Chondrocyte (in vitro differentiated cells): ENCODE results near the gene PAPOLA. TPM values are rescaled to one million over a fixed set of nuclear protein-coding genes. Genes with fewer than 3 reads are reported as not detected.
A peak's percentile ranks its signal among the peaks of the same experiment; 100 is the strongest.

Experiments used
- DNase-seq: peaks from one replicate; pipeline ENCODE4 v3.0.0; 2021; ENCODE audit warnings: mixed read lengths, low spot score
- H3K27ac Mint-ChIP-seq: one replicate; pipeline ENCODE4 v1.8.0; 2021; ENCODE audit warnings: mild to moderate bottlenecking, moderate library complexity, mixed read lengths; ENCODE audit not compliant: unreplicated experiment
- H3K27me3 Mint-ChIP-seq: 2 replicates; pipeline ENCODE4 v1.8.0; 2021; ENCODE audit warnings: low read depth, mixed read lengths
- H3K36me3 Mint-ChIP-seq: 2 replicates; pipeline ENCODE4 v1.8.0; 2021; ENCODE audit warnings: low read depth, mixed read lengths
- H3K4me1 Mint-ChIP-seq: 2 replicates; pipeline ENCODE4 v1.8.0; 2021; ENCODE audit warnings: low read depth, mild to moderate bottlenecking, mixed read lengths
- H3K4me3 Mint-ChIP-seq: one replicate; pipeline ENCODE4 v1.8.0; 2021; ENCODE audit warnings: mild to moderate bottlenecking, moderate library complexity, mixed read lengths; ENCODE audit not compliant: unreplicated experiment
- H3K9me3 Mint-ChIP-seq: 2 replicates; pipeline ENCODE4 v1.8.0; 2021; ENCODE audit warnings: low read depth, mixed read lengths
- total RNA-seq: library from RNA; stranded (reverse); gene quantifications from 3 replicates; pipeline ENCODE4 v1.2.1, GENCODE V29; 2021
- TF ChIP-seq, protein P1 (sequence below): fragments of 200-600 bp; sonication (generic); IDR thresholded peaks from 2 replicates; pipeline ENCODE4 v1.5.0; 2021; ENCODE audit warnings: antibody characterized with exemption, mild to moderate bottlenecking, moderate library complexity

PAPOLA gene
- total RNA-seq, 1 donor from 2014 or later: 114 TPM

DNA sequence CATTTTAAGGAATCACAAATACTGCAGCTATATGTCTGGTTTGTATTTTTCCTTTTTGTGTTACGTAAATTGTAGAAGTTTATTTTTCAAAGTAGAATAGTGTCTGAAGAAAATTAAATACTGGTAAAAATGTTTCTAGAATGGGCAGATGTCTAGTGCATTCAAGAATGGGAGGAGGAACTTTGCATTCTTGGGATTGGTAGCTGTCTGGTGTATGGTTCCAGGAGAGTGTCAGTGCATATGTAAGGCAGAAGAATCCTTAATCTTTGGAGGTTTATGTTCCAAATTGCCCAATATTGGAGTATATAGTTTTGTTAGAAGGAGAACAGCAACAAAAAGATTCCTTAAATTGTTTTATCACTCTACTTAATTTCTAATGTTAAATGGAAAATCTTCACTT, 13.5 kb downstream of the PAPOLA start:
- H3K4me3 Mint-ChIP-seq: no peak overlapping the region
- no peaks in the 10 kb centered on the region for H3K9me3 Mint-ChIP-seq
- no peaks in the 10 kb centered on the region for H3K36me3 Mint-ChIP-seq
- no peak for DNase-seq
- TF ChIP-seq, protein P1, sequence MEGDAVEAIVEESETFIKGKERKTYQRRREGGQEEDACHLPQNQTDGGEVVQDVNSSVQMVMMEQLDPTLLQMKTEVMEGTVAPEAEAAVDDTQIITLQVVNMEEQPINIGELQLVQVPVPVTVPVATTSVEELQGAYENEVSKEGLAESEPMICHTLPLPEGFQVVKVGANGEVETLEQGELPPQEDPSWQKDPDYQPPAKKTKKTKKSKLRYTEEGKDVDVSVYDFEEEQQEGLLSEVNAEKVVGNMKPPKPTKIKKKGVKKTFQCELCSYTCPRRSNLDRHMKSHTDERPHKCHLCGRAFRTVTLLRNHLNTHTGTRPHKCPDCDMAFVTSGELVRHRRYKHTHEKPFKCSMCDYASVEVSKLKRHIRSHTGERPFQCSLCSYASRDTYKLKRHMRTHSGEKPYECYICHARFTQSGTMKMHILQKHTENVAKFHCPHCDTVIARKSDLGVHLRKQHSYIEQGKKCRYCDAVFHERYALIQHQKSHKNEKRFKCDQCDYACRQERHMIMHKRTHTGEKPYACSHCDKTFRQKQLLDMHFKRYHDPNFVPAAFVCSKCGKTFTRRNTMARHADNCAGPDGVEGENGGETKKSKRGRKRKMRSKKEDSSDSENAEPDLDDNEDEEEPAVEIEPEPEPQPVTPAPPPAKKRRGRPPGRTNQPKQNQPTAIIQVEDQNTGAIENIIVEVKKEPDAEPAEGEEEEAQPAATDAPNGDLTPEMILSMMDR: no peak
- peaks cover 58% of the 10 kb centered on the region for H3K4me1 Mint-ChIP-seq
- peak overlapping the region; percentile 43 for H3K27ac Mint-ChIP-seq
- no peaks in the 10 kb centered on the region for H3K27me3 Mint-ChIP-seq

DNA sequence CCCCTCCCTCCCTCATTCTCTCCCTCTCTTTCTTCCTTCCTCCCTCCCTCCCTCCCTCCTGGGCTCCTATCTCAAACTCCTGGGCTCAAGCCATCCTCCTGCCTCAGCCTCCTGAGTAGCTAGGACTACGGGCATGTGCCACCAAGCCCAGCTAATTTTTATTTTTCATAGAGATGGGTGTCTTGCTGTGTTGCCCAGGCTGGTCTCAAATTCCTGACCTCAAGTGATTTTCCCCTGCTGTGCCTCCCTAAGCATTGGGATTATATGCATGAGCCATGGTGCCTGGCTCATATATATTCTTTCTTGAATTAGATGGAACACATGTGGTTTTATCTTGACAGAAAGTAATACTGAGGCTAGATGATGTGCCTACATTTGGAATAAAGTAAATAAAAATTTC, 14.2 kb downstream of the PAPOLA start:
- Mint-ChIP-seq H3K27ac (no peak overlapping the region), H3K9me3 (no peaks in the 10 kb centered on the region), H3K4me1 (peaks cover 54% of the 10 kb centered on the region), H3K27me3 (no peaks in the 10 kb centered on the region), H3K4me3 (no peak overlapping the region), H3K36me3 (no peaks in the 10 kb centered on the region)
- TF ChIP-seq, protein P1: no peak
- DNase-seq: no peak

DNA sequence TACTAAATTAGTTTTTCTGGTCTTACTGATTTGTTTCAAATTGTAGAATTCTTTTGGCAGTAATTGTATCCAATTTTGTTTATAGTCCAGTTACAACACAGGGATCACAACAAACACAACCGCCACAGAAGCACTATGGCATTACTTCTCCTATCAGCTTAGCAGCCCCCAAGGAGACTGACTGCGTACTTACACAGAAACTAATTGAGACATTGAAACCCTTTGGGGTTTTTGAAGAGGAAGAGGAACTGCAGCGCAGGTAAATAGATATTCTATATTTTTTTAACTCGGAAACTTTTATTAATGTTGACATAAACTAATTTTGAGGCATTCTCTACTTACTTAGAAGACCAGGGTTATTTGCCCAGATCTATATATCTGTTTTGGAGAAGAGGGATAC, 17.8 kb downstream of the PAPOLA start:
- no peaks in the 10 kb centered on the region for H3K36me3 Mint-ChIP-seq
- no peak overlapping the region for H3K27ac Mint-ChIP-seq
- peaks cover 29% of the 10 kb centered on the region for H3K4me1 Mint-ChIP-seq

DNA sequence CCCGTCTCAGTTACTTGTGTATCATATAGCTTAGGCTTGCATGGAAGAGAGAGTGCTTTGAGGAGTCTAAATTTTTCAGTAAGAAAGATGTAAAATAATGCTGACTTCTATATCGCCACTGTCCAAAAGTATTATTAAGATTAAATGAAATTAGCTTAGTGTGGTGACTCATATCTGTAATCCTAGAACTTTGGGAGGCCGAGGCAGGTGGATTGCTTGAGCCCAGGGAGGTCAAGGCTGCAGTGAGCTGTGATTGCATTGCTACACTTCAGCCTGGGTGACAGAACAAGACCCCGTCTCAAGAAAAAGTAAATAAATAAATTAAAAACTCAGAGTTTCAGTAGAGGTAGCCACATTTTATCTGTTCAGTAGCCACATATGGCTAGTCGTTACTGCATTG, 23.3 kb downstream of the PAPOLA start:
- no peaks in the 10 kb centered on the region for H3K27me3 Mint-ChIP-seq
- TF ChIP-seq, protein P1: no peak
- no peaks in the 10 kb centered on the region for H3K9me3 Mint-ChIP-seq
- no peaks in the 10 kb centered on the region for H3K4me1 Mint-ChIP-seq
- no peak overlapping the region for H3K27ac Mint-ChIP-seq
- H3K4me3 Mint-ChIP-seq: no peak overlapping the region
- H3K36me3 Mint-ChIP-seq: peaks cover 5% of the 10 kb centered on the region
- DNase-seq: no peak

More for the DNA sequence above, 17.8 kb downstream of the PAPOLA start:
- Mint-ChIP-seq H3K27me3 (no peaks in the 10 kb centered on the region), H3K9me3 (no peaks in the 10 kb centered on the region), H3K4me3 (no peak overlapping the region)
- no peak for DNase-seq
- TF ChIP-seq, protein P1: no peak

DNA sequence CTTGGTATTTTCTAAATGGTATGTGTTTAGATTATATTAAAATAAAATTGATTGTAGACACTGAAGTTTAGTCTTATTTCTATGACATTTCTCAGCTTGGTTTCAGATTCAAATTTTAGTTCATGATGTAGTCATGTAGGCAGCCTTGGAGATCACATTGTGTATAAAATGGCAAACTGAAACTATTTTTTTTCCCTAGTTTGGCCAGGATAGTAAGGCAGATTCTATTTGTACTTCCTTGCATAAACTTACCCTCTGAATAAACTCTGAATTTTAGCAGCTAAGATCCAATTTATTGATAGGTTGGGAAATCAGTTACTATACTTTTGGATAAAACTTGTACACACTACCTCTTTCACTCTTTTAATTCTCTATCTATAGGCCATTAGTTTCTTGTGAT, 30.4 kb downstream of the PAPOLA start:
- H3K27me3 Mint-ChIP-seq: no peaks in the 10 kb centered on the region
- peaks cover 14% of the 10 kb centered on the region for H3K36me3 Mint-ChIP-seq
- no peaks in the 10 kb centered on the region for H3K4me1 Mint-ChIP-seq
- DNase-seq: no peak
- no peaks in the 10 kb centered on the region for H3K9me3 Mint-ChIP-seq
- no peak overlapping the region for H3K4me3 Mint-ChIP-seq
- H3K27ac Mint-ChIP-seq: no peak overlapping the region
- TF ChIP-seq, protein P1: no peak
